ENCODE results near the gene SYNE3. TPM values are rescaled to one million over a fixed set of nuclear protein-coding genes. Genes with fewer than 3 reads are reported as not detected.
A peak's percentile ranks its signal among the peaks of the same experiment; 100 is the strongest.

SYNE3 gene
- total RNA-seq (2014; rRNA removed; shearing (Covaris generic)), result 8.3 and 11.5 TPM in 2 replicates

GRCh38 chr14:95516554-95517181 is at the start of gene SYNE3:
SYNE3 (minus strand) TSS chr14:95516650; CDS start chr14:95475821, 40,829 bp downstream.
- H3K9me3 ChIP-seq (replicated peaks), result no peaks in the 10 kb centered on the region
- peak within 1 kb of the TSS; percentile 50 for H3K4me3 ChIP-seq
- H3K4me1 ChIP-seq (replicated peaks), result peaks cover 53% of the 10 kb centered on the region
- H3K27me3 ChIP-seq (replicated peaks), result no peaks in the 10 kb centered on the region
- H3K27ac ChIP-seq, result peak within 1 kb of the TSS; percentile 52
- DNase-seq (ENCODE audit: low read depth in 1 of 2, low spot score in 2 of 2), result no peak
- no peaks in the 10 kb centered on the region for H3K36me3 ChIP-seq

- Histone ChIP-seq H3K4me3 (no peak overlapping the region), H3K4me1 (replicated peaks) (no peaks in the 10 kb centered on the region), H3K27ac (no peak overlapping the region), H3K27me3 (replicated peaks) (no peaks in the 10 kb centered on the region), H3K36me3 (no peaks in the 10 kb centered on the region), H3K9me3 (replicated peaks) (no peaks in the 10 kb centered on the region)
- no peak for DNase-seq (ENCODE audit: low read depth in 1 of 2, low spot score in 2 of 2)
These were observed 47.6 kb upstream of the SYNE3 start for GRCh38 chr14:95564060-95564459.

- H3K27me3 ChIP-seq (replicated peaks), result no peaks in the 10 kb centered on the region
- no peaks in the 10 kb centered on the region for H3K9me3 ChIP-seq (replicated peaks)
- no peak overlapping the region for H3K27ac ChIP-seq
- no peak for DNase-seq (ENCODE audit: low read depth in 1 of 2, low spot score in 2 of 2)
- H3K36me3 ChIP-seq, result no peaks in the 10 kb centered on the region
- no peak overlapping the region for H3K4me3 ChIP-seq
- H3K4me1 ChIP-seq (replicated peaks), result no peaks in the 10 kb centered on the region
These were observed 46.6 kb upstream of the SYNE3 start for GRCh38 chr14:95562892-95563685.

GRCh38 chr14:95561001-95561412 is 44.6 kb upstream of the SYNE3 start:
- DNase-seq (ENCODE audit: low read depth in 1 of 2, low spot score in 2 of 2), result peak; percentile 40 to 79
- no peaks in the 10 kb centered on the region for H3K4me1 ChIP-seq (replicated peaks)
- no peak overlapping the region for H3K4me3 ChIP-seq
- no peak overlapping the region for H3K27ac ChIP-seq
- H3K27me3 ChIP-seq (replicated peaks), result no peaks in the 10 kb centered on the region
- no peaks in the 10 kb centered on the region for H3K36me3 ChIP-seq
- H3K9me3 ChIP-seq (replicated peaks), result no peaks in the 10 kb centered on the region

GRCh38 chr14:95559203-95559602 is 42.8 kb upstream of the SYNE3 start:
- Histone ChIP-seq H3K27me3 (replicated peaks) (no peaks in the 10 kb centered on the region), H3K36me3 (no peaks in the 10 kb centered on the region), H3K4me3 (no peak overlapping the region), H3K4me1 (replicated peaks) (no peaks in the 10 kb centered on the region), H3K9me3 (replicated peaks) (no peaks in the 10 kb centered on the region), H3K27ac (no peak overlapping the region)
- DNase-seq (ENCODE audit: low read depth in 1 of 2, low spot score in 2 of 2), result no peak

- H3K27ac ChIP-seq, result no peak overlapping the region
These were observed 41.4 kb upstream of the SYNE3 start for GRCh38 chr14:95557832-95558231.

GRCh38 chr14:95557291-95557690 is 40.8 kb upstream of the SYNE3 start:
- no peak overlapping the region for H3K4me3 ChIP-seq

More at GRCh38 chr14:95557832-95558231, 41.4 kb upstream of the SYNE3 start:
- no peaks in the 10 kb centered on the region for H3K4me1 ChIP-seq (replicated peaks)
- no peaks in the 10 kb centered on the region for H3K9me3 ChIP-seq (replicated peaks)
- H3K36me3 ChIP-seq, result no peaks in the 10 kb centered on the region
- DNase-seq (ENCODE audit: low read depth in 1 of 2, low spot score in 2 of 2), result no peak
- no peaks in the 10 kb centered on the region for H3K27me3 ChIP-seq (replicated peaks)
- no peak overlapping the region for H3K4me3 ChIP-seq

GRCh38 chr14:95555053-95555452 is 38.6 kb upstream of the SYNE3 start:
- Histone ChIP-seq H3K9me3 (replicated peaks) (no peaks in the 10 kb centered on the region), H3K4me1 (replicated peaks) (no peaks in the 10 kb centered on the region), H3K27me3 (replicated peaks) (no peaks in the 10 kb centered on the region), H3K27ac (no peak overlapping the region), H3K4me3 (no peak overlapping the region), H3K36me3 (no peaks in the 10 kb centered on the region)
- no peak for DNase-seq (ENCODE audit: low read depth in 1 of 2, low spot score in 2 of 2)

More at GRCh38 chr14:95557291-95557690, 40.8 kb upstream of the SYNE3 start:
- Histone ChIP-seq H3K27me3 (replicated peaks) (no peaks in the 10 kb centered on the region), H3K9me3 (replicated peaks) (no peaks in the 10 kb centered on the region), H3K4me1 (replicated peaks) (no peaks in the 10 kb centered on the region), H3K27ac (no peak overlapping the region), H3K36me3 (no peaks in the 10 kb centered on the region)
- no peak for DNase-seq (ENCODE audit: low read depth in 1 of 2, low spot score in 2 of 2)

- no peak overlapping the region for H3K4me3 ChIP-seq
- H3K9me3 ChIP-seq (replicated peaks), result no peaks in the 10 kb centered on the region
- H3K27ac ChIP-seq, result no peak overlapping the region
- H3K27me3 ChIP-seq (replicated peaks), result no peaks in the 10 kb centered on the region
- H3K4me1 ChIP-seq (replicated peaks), result peaks cover 11% of the 10 kb centered on the region
- no peaks in the 10 kb centered on the region for H3K36me3 ChIP-seq
- DNase-seq (ENCODE audit: low read depth in 1 of 2, low spot score in 2 of 2), result no peak
These were observed 36.7 kb upstream of the SYNE3 start for GRCh38 chr14:95553141-95553540.

GRCh38 chr14:95551435-95551834 is 35.0 kb upstream of the SYNE3 start:
- no peak overlapping the region for H3K27ac ChIP-seq
- no peaks in the 10 kb centered on the region for H3K27me3 ChIP-seq (replicated peaks)
- DNase-seq (ENCODE audit: low read depth in 1 of 2, low spot score in 2 of 2), result no peak
- no peak overlapping the region for H3K4me3 ChIP-seq
- peaks cover 28% of the 10 kb centered on the region for H3K4me1 ChIP-seq (replicated peaks)
- H3K9me3 ChIP-seq (replicated peaks), result no peaks in the 10 kb centered on the region
- H3K36me3 ChIP-seq, result peaks cover 2% of the 10 kb centered on the region

GRCh38 chr14:95549656-95550585 is 33.5 kb upstream of the SYNE3 start:
- Histone ChIP-seq H3K4me1 (replicated peaks) (peaks cover 43% of the 10 kb centered on the region), H3K4me3 (no peak overlapping the region), H3K27ac (no peak overlapping the region), H3K27me3 (replicated peaks) (no peaks in the 10 kb centered on the region), H3K36me3 (peaks cover 16% of the 10 kb centered on the region), H3K9me3 (replicated peaks) (0 out of 2 replicates have a peak, but pooled peaks cover 3% of the 10 kb centered on the region)
- DNase-seq (ENCODE audit: low read depth in 1 of 2, low spot score in 2 of 2), result no peak

- H3K27me3 ChIP-seq (replicated peaks), result no peaks in the 10 kb centered on the region
- H3K9me3 ChIP-seq (replicated peaks), result 0 out of 2 replicates have a peak, but pooled peaks cover 3% of the 10 kb centered on the region
- no peak for DNase-seq (ENCODE audit: low read depth in 1 of 2, low spot score in 2 of 2)
- no peak overlapping the region for H3K4me3 ChIP-seq
- H3K36me3 ChIP-seq, result peaks cover 20% of the 10 kb centered on the region
- peak overlapping the region; percentile 44 for H3K27ac ChIP-seq
- peaks cover 56% of the 10 kb centered on the region for H3K4me1 ChIP-seq (replicated peaks)
These were observed 32.0 kb upstream of the SYNE3 start for GRCh38 chr14:95548328-95548929.

- Histone ChIP-seq H3K4me3 (no peak overlapping the region), H3K4me1 (replicated peaks) (peaks cover 56% of the 10 kb centered on the region), H3K36me3 (peaks cover 20% of the 10 kb centered on the region), H3K27ac (peak overlapping the region; percentile 58), H3K9me3 (replicated peaks) (0 out of 2 replicates have a peak, but pooled peaks cover 3% of the 10 kb centered on the region), H3K27me3 (replicated peaks) (no peaks in the 10 kb centered on the region)
- peak; percentile 71 to 80 for DNase-seq (ENCODE audit: low read depth in 1 of 2, low spot score in 2 of 2)
These were observed 31.3 kb upstream of the SYNE3 start for GRCh38 chr14:95547626-95548327.

All from SJSA1 (cell line).